ENCODE measurements around the gene KRT9. TPM values are rescaled to one million over a fixed set of nuclear protein-coding genes. Genes with fewer than 3 reads are reported as not detected.

Gene KRT9
- total RNA-seq, 3 donors from 2014 or later (not counting 1 experiment from before 2014, with no cell fraction given), result not detected

- Histone ChIP-seq H3K27ac (ENCODE audit: low read length) (no peak overlapping the region), H3K36me3 (ENCODE audit: control insufficient read depth, insufficient read depth, low read length) (no peaks in the 10 kb centered on the region), H3K27me3 (ENCODE audit: control insufficient read depth, insufficient read depth, low read length) (peaks cover 3% of the 10 kb centered on the region), H3K9me3 (ENCODE audit: control insufficient read depth, insufficient read depth, low read length) (peaks cover 17% of the 10 kb centered on the region), H3K4me3 (ENCODE audit: low read length) (no peak overlapping the region), H3K4me1 (ENCODE audit: control insufficient read depth, insufficient read depth, low read length) (peaks cover 8% of the 10 kb centered on the region)
- no peak overlapping the region for H3K4me3 Mint-ChIP-seq
- no peaks in the 10 kb centered on the region for H3K36me3 Mint-ChIP-seq
- 51% methylated on average over 3 of the region's 3 CpGs for WGBS (ENCODE audit: insufficient coverage)
- peaks cover 12 to 19% of the 10 kb centered on the region in 2 donors for H3K4me1 Mint-ChIP-seq
- H3K27ac Mint-ChIP-seq, result no peak overlapping the region
- H3K27me3 Mint-ChIP-seq (ENCODE audit: low read depth in 2 of 2), result peaks cover 15 to 39% of the 10 kb centered on the region in 2 donors
- ATAC-seq (no peak), DNase-seq (no peak)
- no peak for TF ChIP-seq CTCF (IDR thresholded peaks at IDR 0.05)
- intact Hi-C loops (cut with micrococcal nuclease), result no loop called here
- H3K9me3 Mint-ChIP-seq, result peaks cover 0 to 6% of the 10 kb centered on the region in 2 donors
Observed at GRCh38 chr17:41563607-41564170, 8.2 kb downstream of the KRT9 start.

- Histone ChIP-seq H3K9me3 (ENCODE audit: control insufficient read depth, insufficient read depth, low read length) (peaks cover under 1% of the 10 kb centered on the region), H3K36me3 (ENCODE audit: control insufficient read depth, insufficient read depth, low read length) (no peaks in the 10 kb centered on the region), H3K27ac (ENCODE audit: low read length) (no peak overlapping the region), H3K4me3 (ENCODE audit: low read length) (no peak overlapping the region), H3K27me3 (ENCODE audit: control insufficient read depth, insufficient read depth, low read length) (peaks cover 5% of the 10 kb centered on the region), H3K4me1 (ENCODE audit: control insufficient read depth, insufficient read depth, low read length) (no peaks in the 10 kb centered on the region)
- no peak for DNase-seq
- intact Hi-C loops (cut with micrococcal nuclease), result no loop called here
- Mint-ChIP-seq H3K27me3 (ENCODE audit: low read depth in 2 of 2) (peaks cover 23 to 55% of the 10 kb centered on the region in 2 donors), H3K9me3 (no peaks in the 10 kb centered on the region), H3K4me1 (no peaks in the 10 kb centered on the region), H3K27ac (no peak overlapping the region), H3K4me3 (no peak overlapping the region), H3K36me3 (no peaks in the 10 kb centered on the region)
- TF ChIP-seq CTCF (IDR thresholded peaks at IDR 0.05), result no peak
- 85% methylated on average over 6 of the region's 6 CpGs for WGBS (ENCODE audit: insufficient coverage)
- no peak for ATAC-seq
Observed at GRCh38 chr17:41561554-41561953, 10.3 kb downstream of the KRT9 start.

GRCh38 chr17:41559548-41559947 is 12.3 kb downstream of the KRT9 start:
- intact Hi-C loops (cut with micrococcal nuclease), result no loop called here
- H3K4me1 Mint-ChIP-seq, result no peaks in the 10 kb centered on the region
- no peaks in the 10 kb centered on the region for H3K36me3 Mint-ChIP-seq
- Histone ChIP-seq H3K36me3 (ENCODE audit: control insufficient read depth, insufficient read depth, low read length) (no peaks in the 10 kb centered on the region), H3K27me3 (ENCODE audit: control insufficient read depth, insufficient read depth, low read length) (peaks cover 8% of the 10 kb centered on the region), H3K4me1 (ENCODE audit: control insufficient read depth, insufficient read depth, low read length) (no peaks in the 10 kb centered on the region), H3K27ac (ENCODE audit: low read length) (no peak overlapping the region), H3K4me3 (ENCODE audit: low read length) (no peak overlapping the region), H3K9me3 (ENCODE audit: control insufficient read depth, insufficient read depth, low read length) (no peaks in the 10 kb centered on the region)
- DNase-seq (no peak), ATAC-seq (no peak)
- H3K4me3 Mint-ChIP-seq, result no peak overlapping the region
- no peaks in the 10 kb centered on the region for H3K9me3 Mint-ChIP-seq
- peaks cover 24 to 65% of the 10 kb centered on the region in 2 donors for H3K27me3 Mint-ChIP-seq (ENCODE audit: low read depth in 2 of 2)
- WGBS (ENCODE audit: insufficient coverage), result 69% methylated on average over 1 of the region's 2 CpGs
- no peak overlapping the region for H3K27ac Mint-ChIP-seq
- TF ChIP-seq CTCF (IDR thresholded peaks at IDR 0.05), result no peak

GRCh38 chr17:41556931-41557330 is 14.9 kb downstream of the KRT9 start:
- H3K27me3 Mint-ChIP-seq (ENCODE audit: low read depth in 2 of 2), result peaks cover 27 to 62% of the 10 kb centered on the region in 2 donors
- 80% methylated on average over 9 of the region's 9 CpGs for WGBS (ENCODE audit: insufficient coverage)

More at GRCh38 chr17:41556931-41557330, 14.9 kb downstream of the KRT9 start:
- no peaks in the 10 kb centered on the region for H3K4me1 Mint-ChIP-seq
- Histone ChIP-seq H3K9me3 (ENCODE audit: control insufficient read depth, insufficient read depth, low read length) (no peaks in the 10 kb centered on the region), H3K36me3 (ENCODE audit: control insufficient read depth, insufficient read depth, low read length) (no peaks in the 10 kb centered on the region), H3K27ac (ENCODE audit: low read length) (no peak overlapping the region), H3K4me1 (ENCODE audit: control insufficient read depth, insufficient read depth, low read length) (no peaks in the 10 kb centered on the region), H3K27me3 (ENCODE audit: control insufficient read depth, insufficient read depth, low read length) (peaks cover 5% of the 10 kb centered on the region), H3K4me3 (ENCODE audit: low read length) (no peak overlapping the region)
- intact Hi-C loops (cut with micrococcal nuclease), result no loop called here
- H3K36me3 Mint-ChIP-seq, result no peaks in the 10 kb centered on the region
- TF ChIP-seq CTCF (IDR thresholded peaks at IDR 0.05), result no peak
- H3K9me3 Mint-ChIP-seq, result no peaks in the 10 kb centered on the region
- ATAC-seq (no peak), DNase-seq (no peak)
- H3K4me3 Mint-ChIP-seq, result no peak overlapping the region
- H3K27ac Mint-ChIP-seq, result no peak overlapping the region

Data from natural killer cell (primary cell).